HEK293 (cell line): Measurements from ENCODE around the gene COQ10A.

Source experiments
- GLI2 ChIP-seq: fragments of 450-650 bp; formaldehyde crosslinking; IDR thresholded peaks from 2 replicates; pipeline ENCODE4; 2017; ENCODE audit warnings: missing biosample characterization, missing genetic modification characterization, low read depth, borderline replicate concordance
- SP2 ChIP-seq: fragments of 450-650 bp; formaldehyde crosslinking; IDR thresholded peaks from 2 replicates; pipeline ENCODE4 v1.5.1; 2016; ENCODE audit warnings: missing biosample characterization, missing genetic modification characterization
- ZNF324 ChIP-seq: fragments of 450-650 bp; formaldehyde crosslinking; IDR thresholded peaks from 2 replicates; pipeline ENCODE4 v1.5.1; 2016; ENCODE audit warnings: missing biosample characterization, missing genetic modification characterization
- ZNF561 ChIP-seq: fragments of 450-650 bp; IDR thresholded peaks from 2 replicates; pipeline ENCODE4 v1.5.1; 2018; ENCODE audit warnings: missing biosample characterization, missing genetic modification characterization, borderline replicate concordance
- ZXDB ChIP-seq: fragments of 450-650 bp; formaldehyde crosslinking; IDR thresholded peaks from 2 replicates; pipeline ENCODE4 v1.5.1; 2016; ENCODE audit warnings: missing biosample characterization, missing genetic modification characterization
- TF ChIP-seq, protein P1 (sequence below): fragments of 450-650 bp; formaldehyde crosslinking; IDR thresholded peaks from 2 replicates; pipeline ENCODE4 v1.5.1; 2016; ENCODE audit warnings: missing biosample characterization, missing genetic modification characterization

DNA sequence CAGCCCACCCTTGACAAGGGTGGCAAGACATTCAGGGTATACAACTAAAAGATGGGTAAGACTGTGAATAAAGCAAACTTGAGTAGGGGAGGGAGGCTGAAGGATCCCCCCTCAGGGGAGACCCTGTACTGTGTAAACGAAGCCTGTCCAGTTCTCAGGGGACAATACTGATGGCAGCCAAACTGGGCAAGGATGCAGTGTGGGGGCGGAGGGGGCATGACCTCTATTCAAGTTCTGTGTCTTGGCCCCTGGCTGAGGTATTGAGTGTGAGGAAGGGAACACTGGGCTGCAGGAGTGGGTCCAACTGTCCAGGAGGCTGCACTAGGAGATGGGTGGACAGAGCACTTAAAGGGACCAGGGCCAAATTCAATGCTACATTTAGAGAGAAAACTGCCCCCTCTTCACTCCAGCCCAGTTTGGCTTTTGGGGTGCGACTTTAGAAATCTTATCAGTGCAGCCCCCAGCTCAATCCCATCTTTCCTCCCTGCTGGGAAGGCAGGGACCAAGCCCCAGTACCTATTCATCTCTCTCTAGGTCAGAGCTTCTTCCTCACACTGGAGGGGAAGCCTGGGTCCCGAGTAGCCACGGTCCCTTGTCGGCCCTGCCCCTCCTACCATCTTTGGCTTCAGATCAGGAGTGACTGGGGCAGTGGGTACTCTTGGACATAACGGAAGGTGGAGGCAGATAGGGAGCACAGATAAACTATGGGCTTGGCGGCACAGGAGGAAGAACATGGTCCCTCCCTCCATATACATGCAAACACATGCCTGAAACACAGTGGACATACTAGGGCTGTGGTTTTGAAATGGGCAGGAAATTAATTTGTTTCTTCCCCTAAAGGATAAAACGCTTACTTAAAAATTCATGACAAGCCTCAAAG, 25.1 kb upstream of the COQ10A start:
- TF ChIP-seq ZNF561 (tag by site-specific recombination), result no peak
- TF ChIP-seq GLI2, result no peak
- TF ChIP-seq ZXDB (tag by site-specific recombination), result no peak
- TF ChIP-seq, protein P1, sequence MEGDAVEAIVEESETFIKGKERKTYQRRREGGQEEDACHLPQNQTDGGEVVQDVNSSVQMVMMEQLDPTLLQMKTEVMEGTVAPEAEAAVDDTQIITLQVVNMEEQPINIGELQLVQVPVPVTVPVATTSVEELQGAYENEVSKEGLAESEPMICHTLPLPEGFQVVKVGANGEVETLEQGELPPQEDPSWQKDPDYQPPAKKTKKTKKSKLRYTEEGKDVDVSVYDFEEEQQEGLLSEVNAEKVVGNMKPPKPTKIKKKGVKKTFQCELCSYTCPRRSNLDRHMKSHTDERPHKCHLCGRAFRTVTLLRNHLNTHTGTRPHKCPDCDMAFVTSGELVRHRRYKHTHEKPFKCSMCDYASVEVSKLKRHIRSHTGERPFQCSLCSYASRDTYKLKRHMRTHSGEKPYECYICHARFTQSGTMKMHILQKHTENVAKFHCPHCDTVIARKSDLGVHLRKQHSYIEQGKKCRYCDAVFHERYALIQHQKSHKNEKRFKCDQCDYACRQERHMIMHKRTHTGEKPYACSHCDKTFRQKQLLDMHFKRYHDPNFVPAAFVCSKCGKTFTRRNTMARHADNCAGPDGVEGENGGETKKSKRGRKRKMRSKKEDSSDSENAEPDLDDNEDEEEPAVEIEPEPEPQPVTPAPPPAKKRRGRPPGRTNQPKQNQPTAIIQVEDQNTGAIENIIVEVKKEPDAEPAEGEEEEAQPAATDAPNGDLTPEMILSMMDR (tag by site-specific recombination), result no peak
- no peak for TF ChIP-seq SP2 (tag by site-specific recombination)
- no peak for TF ChIP-seq ZNF324 (tag by site-specific recombination)
